ENCODE measurements around the gene EEA1. TPM values are rescaled to one million over a fixed set of nuclear protein-coding genes. Genes with fewer than 3 reads are reported as not detected.

The EEA1 gene
- total RNA-seq, 6 experiments from 2014 or later, result 40.7 to 45.2 (median 44.1) TPM

DNA sequence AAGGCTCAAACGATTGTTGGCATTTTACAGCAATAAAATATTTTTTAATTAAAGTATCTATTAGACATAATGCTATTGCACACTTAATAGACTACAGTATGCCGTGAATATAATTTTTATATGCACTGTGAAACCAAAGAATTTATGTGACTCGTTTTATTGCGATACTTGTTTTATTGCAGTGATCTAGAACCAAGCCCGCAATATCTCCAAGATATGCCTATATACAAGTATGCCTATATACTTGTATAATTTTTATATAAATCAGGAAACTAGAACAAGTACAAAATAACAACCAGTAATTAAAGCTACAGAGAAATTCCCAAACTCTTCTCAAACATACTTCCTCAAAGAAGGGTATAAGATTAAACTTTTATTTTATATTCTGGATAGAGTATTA lies 31.3 kb downstream of the EEA1 start:
- TF ChIP-seq, protein P1, sequence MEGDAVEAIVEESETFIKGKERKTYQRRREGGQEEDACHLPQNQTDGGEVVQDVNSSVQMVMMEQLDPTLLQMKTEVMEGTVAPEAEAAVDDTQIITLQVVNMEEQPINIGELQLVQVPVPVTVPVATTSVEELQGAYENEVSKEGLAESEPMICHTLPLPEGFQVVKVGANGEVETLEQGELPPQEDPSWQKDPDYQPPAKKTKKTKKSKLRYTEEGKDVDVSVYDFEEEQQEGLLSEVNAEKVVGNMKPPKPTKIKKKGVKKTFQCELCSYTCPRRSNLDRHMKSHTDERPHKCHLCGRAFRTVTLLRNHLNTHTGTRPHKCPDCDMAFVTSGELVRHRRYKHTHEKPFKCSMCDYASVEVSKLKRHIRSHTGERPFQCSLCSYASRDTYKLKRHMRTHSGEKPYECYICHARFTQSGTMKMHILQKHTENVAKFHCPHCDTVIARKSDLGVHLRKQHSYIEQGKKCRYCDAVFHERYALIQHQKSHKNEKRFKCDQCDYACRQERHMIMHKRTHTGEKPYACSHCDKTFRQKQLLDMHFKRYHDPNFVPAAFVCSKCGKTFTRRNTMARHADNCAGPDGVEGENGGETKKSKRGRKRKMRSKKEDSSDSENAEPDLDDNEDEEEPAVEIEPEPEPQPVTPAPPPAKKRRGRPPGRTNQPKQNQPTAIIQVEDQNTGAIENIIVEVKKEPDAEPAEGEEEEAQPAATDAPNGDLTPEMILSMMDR (IDR thresholded peaks at IDR 0.05), result no peak
- DNase-seq, result no peak
- Mint-ChIP-seq H3K4me1 (ENCODE audit: low read depth) (peaks cover 40% of the 10 kb centered on the region), H3K9me3 (no peaks in the 10 kb centered on the region), H3K27me3 (ENCODE audit: insufficient read depth) (no peaks in the 10 kb centered on the region), H3K36me3 (ENCODE audit: low read depth) (peaks cover 16% of the 10 kb centered on the region), H3K27ac (no peak overlapping the region; the same call in 1 of the 2 replicates), H3K4me3 (no peak overlapping the region)

DNA sequence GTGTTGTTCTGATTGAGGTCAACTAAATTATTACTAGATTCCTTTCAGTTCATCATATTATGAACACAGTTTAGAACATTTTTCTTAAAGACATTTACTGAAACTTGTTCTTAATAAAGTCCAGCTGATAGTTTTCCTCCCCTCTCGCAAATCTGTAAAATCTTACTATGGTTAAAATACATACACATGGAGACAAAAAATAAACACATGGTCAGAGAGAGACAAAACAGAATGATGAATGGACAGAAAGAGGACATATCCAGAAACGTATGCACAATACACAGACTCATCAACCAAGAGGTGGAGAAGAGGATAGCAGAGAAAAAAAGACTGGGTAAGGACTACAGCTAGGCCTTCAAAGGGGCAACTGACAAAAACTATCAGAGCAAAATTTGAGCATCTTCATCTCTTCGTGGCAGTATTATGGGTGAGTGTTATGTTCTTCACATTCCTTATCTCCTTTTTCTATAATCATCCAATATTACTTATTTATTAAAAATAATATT lies 38.4 kb downstream of the EEA1 start:
- H3K9me3 Mint-ChIP-seq, result no peaks in the 10 kb centered on the region

DNA sequence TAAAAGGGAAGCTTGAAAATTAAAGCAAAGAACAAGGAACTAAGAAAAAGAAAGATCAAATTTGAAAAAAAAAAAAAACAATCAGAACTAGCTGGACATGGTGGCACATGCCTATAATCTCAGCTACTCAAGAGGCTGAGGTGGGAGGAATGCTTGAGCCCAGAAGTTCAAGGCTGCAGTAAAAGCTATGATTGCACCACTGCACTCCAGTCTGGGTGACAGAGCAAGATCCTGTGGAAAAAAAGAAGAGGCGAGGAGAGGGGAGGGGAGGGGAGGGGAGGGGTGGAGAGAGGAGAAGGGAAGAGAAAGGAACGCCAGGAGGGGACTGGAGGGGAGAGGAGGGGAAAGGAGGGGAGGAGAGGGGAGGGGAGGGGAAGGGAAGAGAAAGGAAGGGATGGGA lies 43.0 kb downstream of the EEA1 start:
- Mint-ChIP-seq H3K9me3 (no peaks in the 10 kb centered on the region), H3K36me3 (ENCODE audit: low read depth) (peaks cover 55% of the 10 kb centered on the region), H3K27ac (no peak overlapping the region), H3K4me1 (ENCODE audit: low read depth) (peaks cover 33% of the 10 kb centered on the region), H3K4me3 (no peak overlapping the region), H3K27me3 (ENCODE audit: insufficient read depth) (no peaks in the 10 kb centered on the region)
- DNase-seq, result no peak
- TF ChIP-seq, protein P1 (IDR thresholded peaks at IDR 0.05), result no peak

More for the DNA sequence above, 38.4 kb downstream of the EEA1 start:
- peaks cover 24% of the 10 kb centered on the region for H3K4me1 Mint-ChIP-seq (ENCODE audit: low read depth)
- no peak overlapping the region for H3K27ac Mint-ChIP-seq
- DNase-seq, result no peak
- no peaks in the 10 kb centered on the region for H3K27me3 Mint-ChIP-seq (ENCODE audit: insufficient read depth)
- H3K36me3 Mint-ChIP-seq (ENCODE audit: low read depth), result peaks cover 35% of the 10 kb centered on the region
- TF ChIP-seq, protein P1 (IDR thresholded peaks at IDR 0.05), result no peak
- H3K4me3 Mint-ChIP-seq, result no peak overlapping the region

DNA sequence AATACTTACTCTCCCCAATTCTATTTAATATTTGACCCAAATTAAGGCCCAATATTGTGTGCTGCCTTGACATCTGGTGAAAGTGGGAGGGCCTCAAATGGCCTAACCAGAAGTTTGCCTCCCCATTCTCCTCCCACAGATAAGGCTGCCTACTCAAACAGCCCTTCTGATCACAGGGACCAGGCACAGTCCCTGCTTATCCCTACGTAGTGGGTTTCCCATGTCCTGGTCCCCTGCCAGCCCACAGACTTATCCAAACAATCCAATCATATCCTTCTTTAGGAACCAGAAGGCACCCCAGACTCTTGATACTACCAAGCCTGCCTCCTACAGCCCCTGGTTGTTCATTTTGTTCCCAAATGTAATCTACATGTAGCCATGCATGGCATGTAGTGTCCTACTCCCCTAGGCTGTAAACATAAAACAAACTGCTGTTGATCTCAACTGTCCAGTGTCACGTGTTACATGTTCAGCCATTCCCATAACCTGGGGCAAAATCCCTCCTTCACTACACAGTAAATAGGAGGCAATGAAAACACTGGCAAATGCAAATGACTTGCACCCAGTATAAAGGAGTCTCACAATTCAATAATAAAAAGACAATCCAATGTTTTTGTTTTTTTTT lies 49.3 kb downstream of the EEA1 start:
- Mint-ChIP-seq H3K4me1 (ENCODE audit: low read depth) (peaks cover 19% of the 10 kb centered on the region), H3K9me3 (no peaks in the 10 kb centered on the region), H3K27ac (peak overlapping the region; percentile 20; the same call in 1 of the 2 replicates), H3K36me3 (ENCODE audit: low read depth) (peaks cover 35% of the 10 kb centered on the region), H3K4me3 (no peak overlapping the region), H3K27me3 (ENCODE audit: insufficient read depth) (no peaks in the 10 kb centered on the region)
- DNase-seq, result no peak
- TF ChIP-seq, protein P1 (IDR thresholded peaks at IDR 0.05), result no peak

DNA sequence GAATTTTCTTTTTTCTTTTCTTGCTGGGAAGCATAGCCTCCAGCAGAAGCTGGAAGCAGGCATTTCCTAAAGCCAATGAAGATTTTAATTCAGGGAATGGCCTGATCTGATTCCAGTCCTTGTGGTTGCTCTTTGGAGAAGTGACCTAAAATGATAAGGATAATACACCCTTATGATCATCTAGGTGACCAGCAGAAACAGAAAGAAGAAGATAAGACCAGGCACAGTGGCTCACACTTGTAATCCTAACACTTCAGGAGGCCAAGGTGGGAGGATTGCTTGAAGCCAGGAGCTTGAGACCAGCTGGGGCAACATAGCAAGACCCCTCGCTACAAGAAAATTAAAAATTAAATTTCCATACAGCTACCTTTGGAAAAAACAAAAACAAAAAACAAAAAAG lies 51.2 kb downstream of the EEA1 start:
- DNase-seq, result no peak
- Mint-ChIP-seq H3K4me3 (no peak overlapping the region), H3K27ac (no peak overlapping the region), H3K36me3 (ENCODE audit: low read depth) (peaks cover 19% of the 10 kb centered on the region; the same call in 1 of the 2 replicates), H3K4me1 (ENCODE audit: low read depth) (peaks cover 7% of the 10 kb centered on the region), H3K9me3 (no peaks in the 10 kb centered on the region), H3K27me3 (ENCODE audit: insufficient read depth) (no peaks in the 10 kb centered on the region)
- TF ChIP-seq, protein P1 (IDR thresholded peaks at IDR 0.05), result no peak
